NCI-H128 (cell line): ENCODE measurements around the gene GALNT6.

Experiments used
- DNase-seq: peaks from one replicate; lab custom pipeline; 2025; ENCODE audit not compliant: unreplicated experiment; lab: John Stamatoyannopoulos, UW

GALNT6 gene, protein sequence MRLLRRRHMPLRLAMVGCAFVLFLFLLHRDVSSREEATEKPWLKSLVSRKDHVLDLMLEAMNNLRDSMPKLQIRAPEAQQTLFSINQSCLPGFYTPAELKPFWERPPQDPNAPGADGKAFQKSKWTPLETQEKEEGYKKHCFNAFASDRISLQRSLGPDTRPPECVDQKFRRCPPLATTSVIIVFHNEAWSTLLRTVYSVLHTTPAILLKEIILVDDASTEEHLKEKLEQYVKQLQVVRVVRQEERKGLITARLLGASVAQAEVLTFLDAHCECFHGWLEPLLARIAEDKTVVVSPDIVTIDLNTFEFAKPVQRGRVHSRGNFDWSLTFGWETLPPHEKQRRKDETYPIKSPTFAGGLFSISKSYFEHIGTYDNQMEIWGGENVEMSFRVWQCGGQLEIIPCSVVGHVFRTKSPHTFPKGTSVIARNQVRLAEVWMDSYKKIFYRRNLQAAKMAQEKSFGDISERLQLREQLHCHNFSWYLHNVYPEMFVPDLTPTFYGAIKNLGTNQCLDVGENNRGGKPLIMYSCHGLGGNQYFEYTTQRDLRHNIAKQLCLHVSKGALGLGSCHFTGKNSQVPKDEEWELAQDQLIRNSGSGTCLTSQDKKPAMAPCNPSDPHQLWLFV

GRCh38 chr12:51391283-51392123 lies at the start of gene GALNT6:
TSS of gene GALNT6 (minus strand) at chr12:51391406. CDS start at chr12:51379781, 11,625 bp downstream.
- DNase-seq = no peak

GRCh38 chr12:51439330-51439729 lies 48.1 kb upstream of the GALNT6 start:
- no peak for DNase-seq

- no peak for DNase-seq
Measured at GRCh38 chr12:51437431-51437830, 46.2 kb upstream of the GALNT6 start.

- no peak for DNase-seq
Measured at GRCh38 chr12:51434305-51434704, 43.1 kb upstream of the GALNT6 start.

- no peak for DNase-seq
Measured at GRCh38 chr12:51432921-51433320, 41.7 kb upstream of the GALNT6 start.

DNA sequence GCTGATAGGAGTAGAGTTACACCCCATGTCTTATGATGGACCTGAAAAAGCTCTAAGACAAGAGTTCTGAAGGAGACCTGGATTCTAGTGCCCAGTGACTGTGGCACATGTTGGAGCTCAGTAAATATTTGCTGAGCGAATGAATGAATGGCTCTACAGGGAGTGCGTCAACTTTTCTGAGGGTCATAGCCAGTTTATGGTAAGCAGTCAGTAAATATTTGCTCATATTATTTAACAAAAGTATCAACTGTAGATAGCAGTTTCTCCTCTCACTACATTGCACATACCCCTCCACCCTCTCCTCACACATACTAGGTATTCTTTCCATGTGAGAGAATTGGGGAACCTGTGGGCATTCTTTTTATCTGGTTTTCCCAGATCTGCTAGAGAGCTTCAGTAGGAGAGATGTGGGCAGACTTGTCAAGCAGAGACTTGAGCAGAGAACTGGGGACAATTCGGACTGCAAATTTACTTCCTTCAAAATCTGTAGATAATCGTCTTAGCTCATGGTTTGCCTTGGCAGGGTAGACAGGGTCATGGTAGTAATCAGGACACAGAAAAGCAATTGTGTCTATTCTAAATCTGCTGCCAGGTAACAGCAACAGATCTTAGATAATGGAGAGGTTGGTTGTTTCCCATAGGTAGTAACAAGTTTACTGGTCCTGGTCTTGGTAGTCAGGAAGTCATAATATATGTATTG lies 39.1 kb upstream of the GALNT6 start:
- DNase-seq = no peak

GRCh38 chr12:51429700-51430099 lies 38.5 kb upstream of the GALNT6 start:
- DNase-seq = no peak

DNA sequence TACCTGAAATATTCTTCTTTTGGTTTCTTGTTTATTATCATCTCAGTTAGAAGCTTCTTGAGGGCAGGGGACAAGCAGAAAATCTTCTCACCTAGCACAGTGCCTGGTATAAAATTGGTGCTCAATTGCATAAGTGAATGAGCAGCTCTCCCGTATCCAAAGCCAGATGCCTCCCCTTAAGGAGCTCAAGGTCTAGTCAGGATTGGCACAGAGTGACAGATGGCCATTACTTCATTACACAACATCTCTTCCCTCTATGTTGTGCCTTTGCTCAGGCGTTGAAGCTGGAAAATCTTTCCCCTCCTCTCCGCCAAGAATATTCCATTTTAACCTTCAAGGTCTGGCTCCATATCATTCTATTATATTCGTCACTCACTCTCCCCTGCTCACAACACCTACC lies 37.0 kb upstream of the GALNT6 start:
- no peak for DNase-seq

GRCh38 chr12:51424662-51425539 lies 33.7 kb upstream of the GALNT6 start, which contains the start of gene SLC4A8:
TSS of gene SLC4A8 (plus strand) at chr12:51424831. CDS start at chr12:51424988, 157 bp downstream.
- DNase-seq = peak; percentile 95

GRCh38 chr12:51424094-51424661 lies 33.0 kb upstream of the GALNT6 start:
- DNase-seq = no peak

DNA sequence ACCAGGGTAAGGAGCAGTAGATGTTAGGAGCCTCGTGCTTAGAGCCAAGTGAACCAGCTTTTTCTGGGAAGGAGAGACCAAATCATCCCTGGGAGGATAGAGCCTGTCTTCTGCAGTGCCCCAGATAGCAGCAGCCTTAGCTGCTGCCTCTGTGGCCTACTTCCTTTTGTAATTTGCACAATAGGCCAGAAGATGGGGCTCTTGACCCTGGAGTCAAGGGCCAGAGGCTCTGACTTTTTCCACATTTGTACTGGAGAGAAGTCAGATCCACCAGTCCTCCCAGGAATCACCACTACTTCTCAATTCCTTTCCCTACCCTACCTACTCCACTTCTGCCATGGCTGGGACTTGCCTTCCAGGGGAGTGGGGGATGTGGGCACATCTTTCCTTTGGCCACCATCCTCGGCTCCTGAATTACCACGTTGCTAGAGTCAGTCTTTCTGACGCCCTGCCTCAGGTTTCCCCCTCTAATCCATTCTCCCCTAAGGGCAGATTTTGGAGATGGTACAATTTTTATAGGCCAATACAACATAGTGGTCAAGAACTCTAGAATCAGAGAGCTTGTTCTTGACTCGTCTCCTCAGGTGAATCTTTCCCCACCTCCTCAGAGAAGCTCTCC lies 30.2 kb upstream of the GALNT6 start:
- DNase-seq = peak; percentile 60

GRCh38 chr12:51419425-51420193 lies 28.4 kb upstream of the GALNT6 start:
- DNase-seq = peak; percentile 54

DNA sequence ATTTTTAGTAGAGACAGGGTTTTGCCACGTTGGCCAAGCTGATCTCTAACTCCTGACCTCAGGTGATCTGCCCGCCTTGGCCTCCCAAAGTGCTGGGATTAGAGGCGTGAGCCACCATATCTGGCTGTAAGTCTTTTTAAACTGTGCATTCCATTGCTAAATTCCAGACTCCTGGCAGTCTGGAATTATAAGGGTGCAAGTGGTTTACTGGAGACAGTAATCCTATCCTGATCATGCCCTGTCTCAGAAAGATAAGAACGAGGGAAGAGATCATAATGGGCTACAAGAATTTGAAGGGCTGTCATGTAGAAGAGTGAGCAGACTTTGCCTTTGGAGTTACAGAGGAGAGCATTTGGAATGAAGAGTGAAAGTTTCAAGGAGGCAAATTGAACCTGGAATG lies 26.6 kb upstream of the GALNT6 start:
- no peak for DNase-seq

- DNase-seq = no peak
Measured at GRCh38 chr12:51415931-51416330, 24.7 kb upstream of the GALNT6 start.

DNA sequence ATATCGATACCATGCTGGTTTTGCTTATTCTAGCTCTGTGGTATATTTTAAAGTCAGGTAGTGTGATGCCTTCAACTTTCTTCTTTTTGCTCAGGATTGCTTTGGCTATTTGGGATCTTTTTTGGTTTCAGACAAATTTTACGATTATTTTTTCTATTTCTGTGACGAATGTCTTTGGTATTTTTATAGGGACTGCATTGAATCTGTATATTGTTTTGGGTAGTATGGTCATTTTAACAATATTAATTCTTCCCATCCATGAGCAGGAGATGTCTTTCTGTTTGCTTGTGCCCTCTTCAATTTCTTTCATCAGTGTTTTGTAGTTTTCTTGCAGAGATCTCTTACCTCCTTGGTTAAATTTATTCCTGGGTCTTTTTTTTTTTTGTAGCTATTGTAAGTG lies 22.6 kb upstream of the GALNT6 start:
- no peak for DNase-seq

GRCh38 chr12:51413149-51413548 lies 21.9 kb upstream of the GALNT6 start:
- no peak for DNase-seq

- no peak for DNase-seq
Measured at GRCh38 chr12:51409846-51410245, 18.6 kb upstream of the GALNT6 start.

GRCh38 chr12:51407604-51408003 lies 16.4 kb upstream of the GALNT6 start:
- no peak for DNase-seq
